Activated naive CD8-positive, alpha-beta T cell treated with anti-CD3 and anti-CD28 coated beads, Interleukin-2, amount 50 U/mL, for 16 hours (primary cell): ENCODE measurements around the gene NBDY.
"Not testable (repeated sequence)": the region's sequence is repeated elsewhere in the genome, so short reads cannot be mapped to it uniquely, and the experiment has no call there.

Source experiments
- DNase-seq: peaks from one replicate; pipeline ENCODE4 v3.0.0-alpha.2; 2020; ENCODE audit warnings: low read depth, low spot score

NBDY gene

DNA sequence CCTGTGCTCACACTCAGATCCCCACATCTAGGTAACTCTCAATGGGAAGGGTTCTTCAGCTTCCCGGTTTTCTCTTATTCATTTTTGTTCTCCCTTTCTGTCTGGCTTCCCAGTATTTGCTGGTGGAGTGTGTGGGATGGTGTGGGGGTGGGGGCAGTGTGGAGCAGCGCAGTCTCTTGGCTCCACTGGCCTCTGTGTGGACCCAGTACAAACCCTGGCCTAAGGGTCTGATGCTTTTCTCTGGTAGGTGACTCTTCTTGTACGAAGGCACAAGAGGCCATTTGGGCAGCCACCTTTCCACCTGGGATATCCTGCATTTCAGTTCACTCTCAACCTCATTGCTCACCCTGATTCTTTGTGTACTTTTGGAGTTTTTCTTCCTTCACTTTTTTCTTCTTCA, 71.3 kb downstream of the NBDY start:
- no peak for DNase-seq

DNA sequence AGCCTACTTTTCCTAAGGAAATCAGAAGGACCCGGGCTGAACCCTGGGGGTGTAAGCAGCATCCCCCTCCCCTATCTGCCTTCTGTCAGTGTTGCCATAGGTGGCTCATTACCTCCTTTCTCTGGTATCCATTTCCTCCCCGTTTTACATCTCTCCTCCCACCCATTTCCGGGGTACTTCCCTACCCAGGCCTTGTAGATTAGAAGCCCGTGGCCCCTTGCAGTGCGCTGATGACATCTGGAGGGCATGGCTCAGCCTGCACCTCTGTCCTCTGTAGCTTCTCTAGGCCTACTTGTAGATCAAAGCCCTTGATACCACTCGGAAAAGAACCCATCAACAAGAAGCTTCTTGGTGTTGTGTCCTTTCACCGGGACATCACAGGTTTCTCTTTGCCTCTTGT, 71.8 kb downstream of the NBDY start:
- DNase-seq, result peak; percentile 14

DNA sequence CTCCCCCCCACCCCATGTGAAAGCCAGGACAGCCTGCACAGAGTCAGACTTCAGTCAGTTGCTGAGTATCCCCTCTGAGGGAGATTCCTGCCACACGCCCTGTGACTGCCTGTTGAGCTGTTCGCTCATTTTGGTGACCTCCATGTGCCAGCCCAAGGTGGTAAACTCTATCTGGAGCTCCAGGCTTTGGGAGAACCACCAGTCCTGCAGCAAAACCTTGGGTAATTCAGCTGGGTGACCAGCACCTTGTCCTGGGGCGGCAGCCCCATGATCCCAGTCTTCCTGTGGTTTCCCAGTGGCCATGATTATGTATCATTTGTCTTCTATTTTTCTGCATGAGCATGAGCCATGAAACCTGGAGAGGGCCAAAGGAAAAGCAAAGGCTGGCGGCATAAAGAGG, 73.4 kb downstream of the NBDY start:
- DNase-seq, result no peak

DNA sequence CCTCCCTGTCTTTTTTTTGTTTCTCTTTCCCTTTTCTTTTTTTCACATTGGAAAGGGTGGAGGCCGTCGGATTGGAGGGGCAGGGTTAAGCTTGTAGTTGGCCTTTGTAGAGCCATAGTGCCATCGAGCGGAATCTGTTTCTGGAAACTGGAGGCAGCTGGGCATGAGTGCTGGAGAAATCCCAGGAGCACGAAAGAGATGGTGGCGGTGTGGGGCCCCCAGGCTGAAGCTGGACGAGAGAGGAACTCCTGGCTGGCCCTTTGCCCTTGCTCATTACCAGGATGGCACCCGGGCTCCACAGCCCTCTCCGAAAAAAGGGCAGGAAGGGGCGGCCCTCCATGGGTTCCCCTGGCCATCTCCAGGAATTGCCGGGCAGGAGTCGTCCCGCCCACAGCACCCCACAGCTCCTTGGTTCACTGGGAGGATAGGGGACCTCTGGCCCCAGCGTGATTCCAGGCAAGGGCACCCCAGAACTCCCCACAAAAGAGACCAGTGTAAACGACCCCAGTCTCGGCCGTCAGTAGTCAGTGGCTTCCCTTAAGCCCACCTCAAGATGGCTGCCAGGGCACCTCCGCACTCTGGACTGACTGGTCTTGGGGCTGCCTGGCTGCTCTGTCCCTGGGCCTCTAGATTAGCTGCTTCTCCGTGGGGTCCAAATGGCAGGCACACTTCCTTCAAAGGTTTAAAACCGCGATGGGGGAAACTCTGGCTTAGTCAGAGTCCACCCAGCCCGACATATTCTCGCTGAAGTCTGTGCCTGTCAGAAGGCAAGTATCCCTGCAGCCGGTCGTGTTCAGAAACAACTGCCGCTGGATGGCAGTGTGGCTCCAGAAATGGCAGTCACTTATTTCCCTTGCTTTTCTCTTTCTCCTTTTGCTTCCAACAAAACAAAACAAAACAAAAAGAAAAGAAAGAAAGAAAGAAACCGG, 74.1 kb downstream of the NBDY start:
- peak; percentile 12 for DNase-seq

DNA sequence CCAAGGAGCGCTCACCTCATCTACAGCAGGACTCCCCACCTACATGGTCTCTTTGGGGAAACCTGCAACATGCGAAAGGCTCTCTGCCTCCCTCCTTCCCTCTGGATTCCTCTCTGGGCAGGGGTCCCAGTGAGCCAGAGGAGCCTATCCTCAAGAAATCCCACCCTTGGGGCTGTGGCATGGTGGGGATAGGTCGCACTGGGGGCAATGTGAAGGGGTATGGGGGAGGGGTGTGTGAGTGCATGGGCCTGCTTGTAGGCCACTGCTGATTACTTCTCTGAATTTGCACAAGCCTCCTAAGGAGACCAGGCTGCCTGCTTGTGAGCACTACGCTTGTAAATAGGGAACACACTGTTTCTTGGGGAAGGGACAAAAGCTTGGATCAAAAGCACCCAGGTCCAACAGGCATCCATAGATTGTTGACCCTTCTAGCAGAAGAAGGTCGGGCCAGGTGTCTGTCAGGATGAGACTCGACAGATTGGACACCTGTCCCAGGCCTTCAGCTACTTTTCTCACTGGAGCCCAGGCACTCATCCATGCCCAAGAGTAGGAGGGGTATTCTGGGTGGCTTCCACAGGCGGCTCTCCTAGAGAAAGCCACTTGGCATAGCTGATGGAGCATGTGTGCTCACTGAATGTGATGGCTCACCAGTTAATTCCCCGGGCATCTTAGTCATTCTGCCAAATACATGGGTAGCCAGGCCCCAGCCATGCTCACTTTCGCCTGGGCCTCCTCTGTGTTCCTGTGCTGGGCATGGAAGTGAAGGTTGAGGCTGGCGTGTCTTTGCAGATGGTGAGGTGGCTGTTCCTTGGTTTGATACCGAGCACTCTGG, 75.0 kb downstream of the NBDY start:
- DNase-seq, result no peak

DNA sequence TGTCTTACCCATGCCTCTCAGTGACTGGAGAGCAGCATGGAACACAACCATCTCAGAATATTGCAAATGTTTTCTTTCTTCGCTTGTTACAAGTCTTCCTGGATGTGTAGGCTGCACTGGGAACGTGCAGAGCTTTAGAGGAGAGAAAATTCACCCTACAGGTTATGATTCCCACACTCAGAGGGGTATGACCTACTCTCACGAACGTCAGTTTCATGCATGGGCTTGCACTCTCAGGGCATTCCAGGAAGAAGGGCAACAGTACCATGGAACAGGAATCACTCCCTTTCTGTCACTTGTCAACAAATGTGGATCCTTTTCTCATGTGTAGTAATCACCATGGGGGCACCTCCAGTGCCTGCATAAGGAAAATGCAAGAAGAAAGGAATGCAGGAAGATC, 75.8 kb downstream of the NBDY start:
- DNase-seq, result no peak

DNA sequence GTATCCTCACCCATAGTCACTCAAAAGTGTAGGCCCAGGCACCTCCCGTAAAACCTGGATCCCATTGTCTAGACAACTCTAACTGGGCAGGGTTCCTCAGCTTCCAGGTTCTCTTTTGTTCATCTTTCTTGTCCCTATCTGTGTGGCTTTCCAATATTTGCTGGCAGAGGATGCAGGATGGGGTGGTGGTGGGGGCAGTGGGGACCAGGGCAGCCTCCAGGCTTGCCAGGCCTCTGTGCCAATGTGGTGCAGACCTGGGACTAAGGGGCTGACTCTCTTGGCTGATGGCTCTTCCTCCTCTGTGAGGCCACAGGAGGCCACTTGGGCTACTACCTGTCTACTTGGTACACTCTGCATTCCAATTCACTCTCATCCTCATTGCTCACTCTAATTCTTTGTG, 76.4 kb downstream of the NBDY start:
- no peak for DNase-seq

DNA sequence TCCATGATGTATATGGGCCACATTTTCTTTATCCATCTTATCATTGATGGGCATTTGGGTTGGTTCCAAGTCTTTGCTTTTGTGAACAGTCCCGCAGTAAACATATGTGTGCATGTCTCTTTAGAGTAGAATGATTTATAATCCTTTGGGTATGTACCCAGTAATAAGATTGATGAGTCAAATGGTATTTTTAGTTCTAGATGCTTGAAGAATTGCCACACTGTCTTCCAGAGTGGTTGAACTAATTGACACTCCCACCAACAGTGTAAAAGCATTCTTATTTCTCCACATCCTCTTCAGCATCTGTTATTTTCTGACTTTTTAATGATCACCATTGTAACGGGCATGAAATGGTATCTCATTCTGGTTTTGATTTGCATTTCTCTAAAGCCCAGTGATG, 77.1 kb downstream of the NBDY start:
- DNase-seq, result not testable (repeated sequence)

DNA sequence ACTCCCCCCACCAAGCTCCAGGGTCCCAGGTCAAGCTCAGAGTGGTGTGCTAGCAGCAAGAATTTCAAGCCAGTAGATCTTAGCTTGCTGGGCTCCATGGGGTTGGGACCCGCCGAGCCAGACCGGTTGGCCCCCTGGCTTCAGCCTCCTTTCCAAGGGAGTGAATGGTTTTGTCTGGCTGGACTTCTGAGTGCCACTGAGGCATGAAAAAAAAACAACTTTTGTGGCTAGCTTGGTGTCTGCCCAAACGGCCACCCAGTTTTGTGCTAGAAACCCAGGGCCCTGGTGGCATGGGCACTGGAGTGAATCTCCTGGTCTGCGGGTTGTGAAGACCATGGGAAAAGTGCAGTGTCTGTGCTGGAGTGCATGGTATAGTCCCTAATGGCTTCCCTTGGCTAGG, 82.6 kb downstream of the NBDY start:
- no peak for DNase-seq

DNA sequence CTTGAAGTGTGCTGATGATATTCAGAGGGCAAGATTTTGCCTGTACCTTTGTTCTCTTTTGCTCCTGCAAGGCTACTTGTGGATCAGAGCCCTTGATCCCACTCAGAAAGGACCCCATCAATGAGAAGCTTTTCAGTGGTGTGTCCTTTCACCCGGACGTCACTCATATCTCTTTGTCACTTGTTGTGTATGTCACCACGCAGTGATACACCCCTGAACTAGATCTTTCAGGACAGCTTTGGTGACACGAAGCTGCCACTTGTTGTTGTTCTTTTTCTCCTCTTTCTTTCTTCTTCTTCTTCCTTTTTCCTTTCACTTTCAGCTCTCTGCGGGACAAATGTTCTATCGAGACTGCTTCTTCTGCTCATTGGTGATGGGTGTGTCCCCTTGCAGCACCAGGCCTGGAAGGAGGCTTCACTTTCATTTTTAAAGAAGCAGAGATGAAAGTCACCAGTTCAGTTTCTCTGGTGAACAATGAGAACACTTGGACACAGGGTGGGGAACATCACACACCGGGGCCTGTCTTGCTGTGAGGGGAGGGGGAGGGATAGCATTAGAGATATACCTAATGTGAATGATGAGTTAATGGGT, 83.6 kb downstream of the NBDY start:
- no peak for DNase-seq

DNA sequence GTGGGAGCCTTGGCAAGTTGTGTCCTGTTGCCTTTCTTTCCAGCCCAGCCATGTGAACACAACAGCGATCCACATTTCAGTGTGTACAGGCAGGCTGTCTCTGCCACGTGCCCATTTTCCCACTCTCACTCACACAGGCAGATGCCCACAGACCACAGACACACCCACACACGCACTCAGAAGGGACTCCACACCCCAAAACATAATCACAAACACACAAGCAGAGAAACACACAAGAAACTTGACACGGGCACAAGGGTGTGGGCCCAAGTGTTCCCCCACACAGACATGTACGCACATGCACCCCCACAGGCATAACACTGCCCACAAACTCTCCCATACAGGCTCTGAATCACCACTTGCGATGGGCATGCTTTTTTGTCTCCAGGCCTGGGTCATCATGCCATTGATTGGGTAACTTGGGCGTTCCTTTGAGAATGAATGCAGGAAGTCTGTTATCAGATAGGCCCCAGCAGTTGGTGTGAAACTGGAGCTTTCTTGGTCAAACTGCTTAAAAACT, 84.3 kb downstream of the NBDY start:
- DNase-seq, result no peak

DNA sequence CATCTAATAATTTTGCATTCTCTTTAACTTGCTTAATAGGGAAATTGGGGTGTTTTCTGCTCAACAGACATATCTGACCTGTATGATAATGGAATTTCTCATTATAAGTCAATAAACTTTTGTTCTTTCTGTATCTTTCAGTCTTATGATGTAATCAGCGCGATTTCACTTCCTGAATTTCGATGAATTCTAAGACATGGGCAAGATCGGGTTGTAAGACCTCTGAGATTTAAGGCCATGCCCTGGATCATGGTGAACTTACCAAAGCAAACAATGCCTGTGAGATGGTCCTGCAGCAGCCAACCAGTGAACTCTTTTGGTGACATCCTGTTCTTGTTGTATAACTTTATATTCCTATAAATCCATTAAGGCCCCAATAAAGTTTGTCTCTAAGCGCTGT, 88.1 kb downstream of the NBDY start:
- DNase-seq, result no peak

DNA sequence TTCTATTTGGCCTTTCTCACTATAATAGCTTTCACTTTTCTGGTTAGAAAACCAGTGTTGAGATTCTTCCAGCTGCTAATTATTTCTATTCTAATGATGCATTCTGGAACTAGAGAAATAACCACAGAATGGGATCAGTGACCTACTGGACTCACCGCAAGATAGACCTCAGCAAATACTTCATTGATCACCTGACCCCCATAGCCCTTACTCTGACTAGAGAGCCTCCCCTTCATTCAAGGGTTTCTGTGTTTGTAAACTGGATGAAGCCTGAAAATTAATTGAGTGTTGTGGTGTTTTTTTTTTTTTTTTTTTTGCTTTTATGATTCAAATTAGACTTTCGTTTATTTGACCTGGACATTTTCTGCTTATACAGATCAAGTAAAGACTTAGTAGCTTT, 97.0 kb downstream of the NBDY start:
- no peak for DNase-seq

DNA sequence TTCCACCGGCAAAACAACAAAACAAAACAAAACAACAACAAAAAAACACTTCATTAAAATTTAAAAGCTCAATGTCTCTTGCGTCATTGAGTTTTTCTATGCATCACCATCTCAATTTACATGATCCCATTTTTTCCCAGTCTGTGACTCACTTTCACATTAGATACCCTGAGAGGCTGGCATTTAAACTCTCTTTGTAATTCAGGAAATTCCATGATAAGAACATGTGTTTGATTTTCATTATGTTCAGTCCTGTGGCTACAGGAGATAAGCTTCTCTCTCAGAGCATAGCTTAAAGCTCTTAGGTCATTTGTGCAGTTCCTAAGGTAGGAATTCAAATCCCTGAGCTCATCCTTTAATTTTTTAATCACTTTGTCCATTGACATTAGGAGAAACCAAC, 104.6 kb downstream of the NBDY start:
- no peak for DNase-seq

DNA sequence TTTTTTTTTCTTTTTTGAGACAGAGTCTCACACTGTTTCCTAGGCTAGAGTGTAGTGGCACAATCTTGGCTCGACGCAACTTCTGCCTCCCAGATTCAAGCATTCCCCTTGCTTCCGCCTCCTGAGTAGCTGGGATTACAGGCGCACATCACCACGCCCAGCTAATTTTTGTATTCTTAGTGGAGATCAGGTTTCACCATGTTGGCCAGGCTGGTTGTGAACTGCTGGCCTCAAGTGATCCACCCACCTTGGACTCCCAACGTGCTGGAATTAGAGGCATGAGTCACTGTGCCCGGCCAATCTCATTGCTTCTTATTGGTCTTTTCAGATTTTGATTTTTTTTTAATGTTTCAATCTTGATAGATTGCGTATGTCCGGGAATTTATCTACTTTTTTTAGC, 124.4 kb downstream of the NBDY start:
- no peak for DNase-seq

DNA sequence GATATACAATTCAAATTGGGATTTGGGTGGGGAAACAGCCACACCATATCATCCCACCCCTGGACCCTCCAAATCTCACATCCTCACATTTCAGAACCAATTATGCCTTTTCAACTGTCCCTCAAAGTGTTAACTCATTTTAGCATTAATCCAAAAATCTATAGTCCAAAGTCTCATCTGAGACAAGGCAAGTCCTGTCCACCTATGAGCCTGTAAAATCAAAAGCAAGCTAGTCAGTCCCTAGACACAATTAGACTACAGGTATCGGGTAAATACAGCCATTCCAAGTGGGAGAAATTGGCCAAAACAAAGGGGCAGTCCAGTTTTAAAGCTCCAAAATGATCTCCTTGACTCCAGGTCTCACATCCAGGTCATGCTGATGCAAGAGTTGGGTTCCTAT, 128.0 kb downstream of the NBDY start:
- no peak for DNase-seq

DNA sequence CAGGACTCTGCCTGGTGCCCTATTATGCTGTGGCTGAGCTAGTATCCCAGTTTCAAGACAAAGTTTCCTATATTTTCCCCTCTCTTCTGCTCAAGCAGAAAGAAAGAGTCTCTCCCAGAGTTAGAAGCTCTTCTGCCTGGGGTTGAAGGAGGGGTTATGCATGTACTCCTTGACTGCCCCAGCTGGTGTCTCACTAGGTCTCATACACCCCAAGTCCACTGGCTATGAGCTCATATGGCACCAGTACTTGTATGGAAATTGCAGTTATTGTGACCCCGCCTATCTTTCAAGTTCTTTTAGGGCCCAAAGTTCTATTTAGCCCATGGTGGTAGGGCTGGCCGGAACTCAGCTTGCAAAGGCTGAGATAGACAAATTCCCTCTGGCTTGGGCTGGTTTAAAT, 131.8 kb downstream of the NBDY start:
- DNase-seq, result no peak
